Jurkat, Clone E6-1 (cell line): ENCODE data around the gene ZNF469. TPM values are rescaled to one million over a fixed set of nuclear protein-coding genes. Genes with fewer than 3 reads are reported as not detected.

Source experiments
- DNase-seq: peaks from one replicate; pipeline ENCODE4 v3.0.0-alpha.2; 2011; ENCODE audit warnings: low read depth, low spot score
- H3K4me3 ChIP-seq: 2 replicates; pipeline ENCODE4 v1.5.1; 2011; ENCODE audit warnings: mild to moderate bottlenecking, low read length, control low read depth, moderate library complexity
- polyA plus RNA-seq: library from polyadenylated mRNA; unstranded; fragments of >200 nt; gene quantifications from one replicate; pipeline ENCODE4 v1.2.1, GENCODE V29; 2012; ENCODE audit warnings: missing spikeins; ENCODE audit not compliant: insufficient read length, insufficient read depth

Gene ZNF469, protein sequence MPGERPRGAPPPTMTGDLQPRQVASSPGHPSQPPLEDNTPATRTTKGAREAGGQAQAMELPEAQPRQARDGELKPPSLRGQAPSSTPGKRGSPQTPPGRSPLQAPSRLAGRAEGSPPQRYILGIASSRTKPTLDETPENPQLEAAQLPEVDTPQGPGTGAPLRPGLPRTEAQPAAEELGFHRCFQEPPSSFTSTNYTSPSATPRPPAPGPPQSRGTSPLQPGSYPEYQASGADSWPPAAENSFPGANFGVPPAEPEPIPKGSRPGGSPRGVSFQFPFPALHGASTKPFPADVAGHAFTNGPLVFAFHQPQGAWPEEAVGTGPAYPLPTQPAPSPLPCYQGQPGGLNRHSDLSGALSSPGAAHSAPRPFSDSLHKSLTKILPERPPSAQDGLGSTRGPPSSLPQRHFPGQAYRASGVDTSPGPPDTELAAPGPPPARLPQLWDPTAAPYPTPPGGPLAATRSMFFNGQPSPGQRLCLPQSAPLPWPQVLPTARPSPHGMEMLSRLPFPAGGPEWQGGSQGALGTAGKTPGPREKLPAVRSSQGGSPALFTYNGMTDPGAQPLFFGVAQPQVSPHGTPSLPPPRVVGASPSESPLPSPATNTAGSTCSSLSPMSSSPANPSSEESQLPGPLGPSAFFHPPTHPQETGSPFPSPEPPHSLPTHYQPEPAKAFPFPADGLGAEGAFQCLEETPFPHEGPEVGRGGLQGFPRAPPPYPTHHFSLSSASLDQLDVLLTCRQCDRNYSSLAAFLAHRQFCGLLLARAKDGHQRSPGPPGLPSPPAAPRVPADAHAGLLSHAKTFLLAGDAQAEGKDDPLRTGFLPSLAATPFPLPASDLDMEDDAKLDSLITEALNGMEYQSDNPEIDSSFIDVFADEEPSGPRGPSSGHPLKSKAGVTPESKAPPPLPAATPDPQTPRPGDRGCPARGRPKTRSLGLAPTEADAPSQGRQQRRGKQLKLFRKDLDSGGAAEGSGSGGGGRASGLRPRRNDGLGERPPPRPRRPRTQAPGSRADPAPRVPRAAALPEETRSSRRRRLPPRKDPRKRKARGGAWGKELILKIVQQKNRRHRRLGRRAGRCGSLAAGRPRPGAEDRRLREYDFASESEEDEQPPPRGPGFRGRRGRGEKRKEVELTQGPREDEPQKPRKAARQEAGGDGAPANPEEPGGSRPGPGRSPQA (N-terminal part only)
- 0.59 TPM for polyA plus RNA-seq

DNA sequence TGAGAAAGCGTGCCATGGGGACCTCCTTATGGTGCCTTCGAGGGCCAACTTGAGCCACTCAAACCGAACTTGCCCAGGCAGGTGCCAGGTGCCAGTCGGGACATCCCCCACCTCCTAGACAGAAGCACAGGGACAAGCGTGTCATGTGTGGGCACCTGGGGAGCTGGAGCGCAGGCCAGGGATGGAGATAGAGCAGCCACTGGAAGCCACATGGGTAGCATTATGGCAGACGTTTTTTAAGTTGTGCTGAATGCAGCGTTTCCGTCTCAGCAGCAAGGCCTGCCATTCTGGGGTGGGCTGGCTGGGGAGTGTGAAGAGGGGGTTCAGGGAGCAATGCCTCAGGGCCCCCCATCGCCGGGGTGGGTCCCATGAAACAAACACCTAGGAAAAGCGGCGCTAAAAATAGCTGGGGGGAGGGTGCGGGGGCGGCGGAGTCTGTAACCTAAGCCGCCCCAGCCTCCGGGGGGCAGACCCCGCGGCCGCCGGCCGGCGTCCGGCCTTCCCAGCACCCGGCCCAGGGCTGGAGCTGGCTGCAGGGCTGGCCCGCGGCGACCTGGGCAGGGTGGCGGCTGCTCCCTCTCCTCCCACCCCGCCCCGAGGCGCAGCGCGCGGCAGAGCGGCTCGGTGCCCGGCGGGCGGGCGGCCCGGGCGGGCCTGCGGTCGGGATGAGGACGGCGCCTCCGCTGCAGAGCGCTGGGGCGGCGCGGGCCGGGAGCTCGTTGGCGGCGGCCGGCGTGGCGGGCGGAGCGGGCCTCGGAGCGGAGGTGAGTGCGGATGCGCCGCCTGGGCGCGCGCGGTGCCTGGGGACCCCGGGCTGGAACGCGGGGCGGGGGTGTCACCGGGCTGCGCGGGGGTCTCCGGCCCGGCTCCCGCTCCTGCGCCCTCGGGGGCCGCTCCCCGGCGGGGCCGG, at the start of gene ZNF469:
ZNF469 (plus strand) TSS at position 469 of the 910 bp plus-strand sequence. CDS start 44,512 bp downstream, outside the sequence.
- DNase-seq: no peak
- H3K4me3 ChIP-seq: no peak within 1 kb of the TSS

- no peak for DNase-seq
- no peak overlapping the region for H3K4me3 ChIP-seq
These were observed 48.6 kb upstream of the ZNF469 start for GRCh38 chr16:88333848-88334777.

GRCh38 chr16:88334778-88335720, 47.7 kb upstream of the ZNF469 start:
- H3K4me3 ChIP-seq: no peak overlapping the region

GRCh38 chr16:88337021-88337420, 45.7 kb upstream of the ZNF469 start:
- DNase-seq: no peak
- H3K4me3 ChIP-seq: no peak overlapping the region

More at GRCh38 chr16:88334778-88335720, 47.7 kb upstream of the ZNF469 start:
- no peak for DNase-seq

DNA sequence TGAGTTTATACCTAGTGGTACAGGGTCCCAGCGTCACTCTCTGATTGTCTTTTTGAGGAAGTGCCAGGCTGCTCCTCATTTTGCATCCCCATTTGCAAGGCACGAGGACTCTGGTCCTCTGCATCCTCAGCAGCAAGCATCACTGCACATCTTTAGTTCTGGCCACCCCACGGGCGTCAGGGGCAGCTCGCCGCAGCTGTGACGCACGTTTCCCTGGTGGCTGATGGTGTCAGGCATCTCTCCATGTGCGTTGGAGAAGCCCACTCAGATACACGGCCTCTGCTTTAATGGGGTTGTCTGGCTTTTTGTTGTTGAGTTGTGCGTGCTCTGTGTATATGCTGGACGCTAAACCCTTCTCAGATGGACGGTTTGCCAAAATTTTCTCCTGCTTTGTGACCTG, 45.2 kb upstream of the ZNF469 start:
- no peak for DNase-seq
- H3K4me3 ChIP-seq: no peak overlapping the region

DNA sequence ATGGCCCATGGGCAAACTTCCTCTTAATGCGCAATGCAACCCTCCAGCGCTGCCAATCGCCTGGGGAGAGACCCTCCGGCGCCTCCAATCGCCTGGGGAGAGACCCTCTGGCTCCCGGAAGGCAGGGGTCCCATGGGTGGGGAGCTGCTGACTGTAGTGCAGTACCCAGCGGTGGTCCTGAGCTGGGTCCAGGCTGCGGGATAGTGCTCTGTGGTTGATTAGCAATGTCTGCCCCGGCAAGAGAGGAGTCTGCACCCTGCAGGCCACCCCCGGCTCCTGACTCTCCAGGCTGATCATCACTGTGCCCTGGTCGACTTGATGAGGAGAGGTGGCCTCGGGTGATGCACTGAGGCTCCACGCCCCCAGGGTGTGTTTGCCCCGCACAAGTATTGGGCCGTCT, 44.6 kb upstream of the ZNF469 start:
- no peak overlapping the region for H3K4me3 ChIP-seq
- peak; percentile 12 for DNase-seq

- no peak for DNase-seq
- H3K4me3 ChIP-seq: no peak overlapping the region
These were observed 43.9 kb upstream of the ZNF469 start for GRCh38 chr16:88338896-88339295.

DNA sequence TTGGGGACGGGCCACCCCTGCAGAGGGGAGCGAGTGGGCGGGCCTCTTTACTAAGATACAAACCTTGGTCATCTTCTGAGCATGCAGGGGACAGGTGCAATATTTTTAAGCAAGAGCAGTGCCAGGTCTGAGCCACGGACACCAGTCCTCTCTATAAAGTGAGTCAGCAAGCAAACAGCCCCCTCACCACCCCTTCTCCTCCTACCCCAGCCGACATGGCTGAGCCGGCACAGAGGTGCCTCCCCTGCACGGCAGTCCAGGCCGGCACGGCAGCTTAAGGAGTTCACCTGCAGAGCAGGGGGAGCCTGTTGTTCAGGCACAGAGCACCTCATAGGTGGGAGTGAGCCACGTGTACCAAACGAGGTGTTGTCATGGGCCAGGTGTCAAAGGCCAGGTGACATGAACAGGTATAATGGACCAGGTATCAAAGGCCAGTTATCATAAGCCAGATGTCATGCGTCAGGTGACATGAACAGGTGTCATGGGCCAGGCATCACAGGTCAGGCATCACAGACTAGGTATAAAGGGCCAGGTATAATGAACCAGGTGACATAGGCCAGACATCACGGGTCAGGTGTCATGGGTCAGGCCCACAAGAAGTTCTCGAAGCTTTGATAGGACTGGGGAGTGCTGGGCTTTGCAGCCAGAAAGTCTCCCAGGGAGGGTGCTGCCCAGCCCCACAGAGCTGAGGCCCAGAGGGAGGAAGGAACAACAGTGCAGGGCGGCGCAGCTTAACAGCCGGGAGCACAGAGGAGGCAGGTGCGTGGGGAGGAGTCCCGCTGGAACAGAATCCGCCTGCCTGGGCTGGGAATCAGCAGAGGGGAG, 42.6 kb upstream of the ZNF469 start:
- no peak overlapping the region for H3K4me3 ChIP-seq
- no peak for DNase-seq

GRCh38 chr16:88340755-88341150, 42.0 kb upstream of the ZNF469 start:
- DNase-seq: no peak
- H3K4me3 ChIP-seq: no peak overlapping the region

GRCh38 chr16:88341551-88342290, 41.0 kb upstream of the ZNF469 start:
- H3K4me3 ChIP-seq: no peak overlapping the region
- no peak for DNase-seq

- no peak overlapping the region for H3K4me3 ChIP-seq
- no peak for DNase-seq
These were observed 40.3 kb upstream of the ZNF469 start for GRCh38 chr16:88342491-88342890.

DNA sequence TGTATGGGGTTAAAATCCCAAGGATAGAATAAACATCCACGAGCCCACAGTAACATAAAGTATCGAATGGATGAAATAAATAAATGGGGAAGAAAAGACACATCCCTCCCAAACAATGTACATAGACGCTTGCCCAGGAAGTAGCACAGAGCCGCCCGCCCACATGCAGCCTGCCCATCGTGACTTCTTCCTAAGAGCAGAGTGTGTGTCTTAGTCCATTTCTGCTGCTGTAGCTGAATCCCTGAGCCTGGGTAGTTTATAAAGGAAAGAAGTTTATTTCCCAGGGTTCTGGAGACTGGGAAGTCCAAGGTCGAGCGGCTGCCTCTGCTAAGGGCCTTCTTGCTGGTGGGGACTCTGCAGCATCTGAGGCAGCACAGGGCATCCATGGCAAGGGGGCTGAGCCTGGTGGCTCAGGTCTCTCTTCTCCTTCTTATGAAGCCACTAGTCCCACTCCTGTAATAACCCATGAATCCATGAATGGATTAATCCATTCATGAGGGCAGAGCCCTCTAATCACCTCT, 39.4 kb upstream of the ZNF469 start:
- DNase-seq: no peak
- H3K4me3 ChIP-seq: no peak overlapping the region

- DNase-seq: no peak
- no peak overlapping the region for H3K4me3 ChIP-seq
These were observed 38.2 kb upstream of the ZNF469 start for GRCh38 chr16:88344411-88345030.

DNA sequence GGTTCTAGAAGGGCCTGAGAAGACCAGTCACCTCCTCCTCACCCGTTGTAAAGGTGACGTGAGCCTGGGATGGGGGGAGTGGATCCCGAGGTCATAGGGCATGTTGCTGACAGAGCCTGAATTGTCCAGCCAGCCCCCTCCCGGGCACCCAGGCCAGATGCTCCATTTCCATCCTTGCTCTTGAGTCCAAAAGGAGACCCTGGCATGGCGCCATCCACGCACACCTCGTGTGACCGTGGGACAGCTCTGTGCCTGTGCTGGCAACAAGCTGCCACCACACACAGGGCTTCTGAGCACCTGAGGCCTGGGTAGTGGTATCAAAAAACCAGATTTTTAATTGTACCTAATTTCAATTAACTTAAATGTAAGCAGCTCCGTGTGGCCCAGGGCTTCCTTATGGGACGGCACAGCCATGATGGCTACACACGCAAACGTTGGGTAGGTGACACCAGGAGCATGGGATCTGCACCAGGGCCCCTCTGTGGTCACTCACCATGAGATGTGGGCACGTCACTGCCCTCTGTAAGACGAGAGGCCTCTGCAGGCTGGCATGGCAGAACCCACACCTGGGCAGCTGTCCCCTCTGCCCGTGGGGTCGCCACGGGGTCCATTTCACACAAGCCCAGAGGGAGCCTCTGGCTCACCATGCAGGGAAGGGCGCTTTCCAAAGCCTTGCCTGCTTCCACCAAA, 37.6 kb upstream of the ZNF469 start:
- no peak overlapping the region for H3K4me3 ChIP-seq
- DNase-seq: no peak
